Activated CD4-positive, alpha-beta T cell treated with anti-CD3 and anti-CD28 coated beads for 48 hours (primary cell): Measurements from ENCODE around the gene BRF1.
"Not testable (repeated sequence)": the region's sequence is repeated elsewhere in the genome, so short reads cannot be mapped to it uniquely, and the experiment has no call there.

Experiments
- DNase-seq: peaks from one replicate; pipeline ENCODE4 v3.0.0-alpha.2; 2020

BRF1 gene

DNA sequence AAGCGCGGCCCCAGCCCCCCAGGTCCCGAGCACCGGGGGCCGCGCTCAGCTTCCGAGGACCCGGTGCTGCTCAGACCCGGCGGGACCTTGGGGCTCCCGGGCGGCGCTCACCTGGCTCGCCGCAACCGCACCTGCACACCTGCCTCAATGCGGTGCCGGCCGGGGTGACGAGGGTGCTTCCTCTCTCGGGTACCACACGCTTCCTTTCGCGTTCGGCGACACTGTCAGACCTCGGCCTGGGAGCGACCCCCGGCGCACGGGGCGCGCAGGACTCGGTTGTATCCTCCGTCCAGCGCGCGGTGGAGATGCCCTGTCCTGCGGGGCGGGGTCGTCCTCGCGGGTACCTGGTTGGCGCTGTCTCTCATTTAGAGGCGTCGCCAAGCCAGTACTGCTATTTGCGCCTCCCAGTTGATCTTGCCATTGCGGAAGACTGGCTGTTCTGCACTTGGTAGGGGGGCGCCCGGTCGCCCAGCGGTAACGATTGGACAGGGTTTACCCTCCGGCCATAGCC lies 14.5 kb upstream of the BRF1 start:
- peak; percentile 35 for DNase-seq

DNA sequence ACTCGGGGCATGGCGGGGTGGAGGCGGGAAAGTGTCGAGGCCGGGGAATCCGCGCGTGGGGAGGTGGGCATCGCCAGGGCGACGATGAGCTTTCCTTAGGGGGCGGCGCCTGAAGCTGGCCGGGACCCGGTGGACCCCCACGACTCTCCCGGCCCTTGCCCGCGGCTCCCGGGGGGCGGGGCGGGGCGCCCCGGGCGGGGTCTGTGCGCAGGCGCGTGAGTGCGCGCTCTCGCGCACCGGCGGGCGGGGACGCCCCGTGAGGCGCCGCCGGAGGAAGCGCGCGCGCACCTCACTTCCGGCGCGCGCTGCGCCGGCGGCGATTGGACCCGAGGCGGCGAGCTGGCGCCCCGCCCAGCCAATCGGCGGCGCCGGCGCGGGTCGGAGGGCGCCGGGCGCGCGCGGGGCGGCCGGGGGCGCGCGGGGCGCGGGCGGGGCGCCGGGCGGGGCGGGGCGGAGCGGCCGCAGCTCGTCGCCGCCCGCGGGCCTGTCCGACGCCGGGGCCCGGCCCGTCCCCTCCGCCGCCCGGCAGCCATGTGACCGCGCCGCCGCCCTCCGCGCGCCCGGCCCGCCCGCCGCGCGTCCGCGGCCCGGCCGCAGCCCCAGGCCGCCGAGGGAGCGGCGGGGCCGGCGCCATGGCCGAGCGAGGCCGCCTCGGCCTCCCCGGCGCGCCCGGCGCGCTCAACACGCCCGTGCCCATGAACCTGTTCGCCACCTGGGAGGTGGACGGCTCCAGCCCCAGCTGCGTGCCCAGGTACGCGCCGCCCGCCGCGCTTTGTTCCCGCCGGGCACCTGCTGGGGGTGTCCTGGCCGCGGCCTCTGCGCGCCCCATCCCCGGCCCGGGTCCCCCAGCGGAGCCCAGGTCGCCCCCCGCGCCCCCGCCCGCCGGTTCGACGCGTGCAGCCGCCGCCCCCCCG lies 13.7 kb upstream of the BRF1 start, which contains the start of gene PACS2:
PACS2 (plus strand) TSS at position 462 of the 914 bp plus-strand sequence; CDS start at position 633, 171 bp downstream.
- peak; percentile 77 for DNase-seq

DNA sequence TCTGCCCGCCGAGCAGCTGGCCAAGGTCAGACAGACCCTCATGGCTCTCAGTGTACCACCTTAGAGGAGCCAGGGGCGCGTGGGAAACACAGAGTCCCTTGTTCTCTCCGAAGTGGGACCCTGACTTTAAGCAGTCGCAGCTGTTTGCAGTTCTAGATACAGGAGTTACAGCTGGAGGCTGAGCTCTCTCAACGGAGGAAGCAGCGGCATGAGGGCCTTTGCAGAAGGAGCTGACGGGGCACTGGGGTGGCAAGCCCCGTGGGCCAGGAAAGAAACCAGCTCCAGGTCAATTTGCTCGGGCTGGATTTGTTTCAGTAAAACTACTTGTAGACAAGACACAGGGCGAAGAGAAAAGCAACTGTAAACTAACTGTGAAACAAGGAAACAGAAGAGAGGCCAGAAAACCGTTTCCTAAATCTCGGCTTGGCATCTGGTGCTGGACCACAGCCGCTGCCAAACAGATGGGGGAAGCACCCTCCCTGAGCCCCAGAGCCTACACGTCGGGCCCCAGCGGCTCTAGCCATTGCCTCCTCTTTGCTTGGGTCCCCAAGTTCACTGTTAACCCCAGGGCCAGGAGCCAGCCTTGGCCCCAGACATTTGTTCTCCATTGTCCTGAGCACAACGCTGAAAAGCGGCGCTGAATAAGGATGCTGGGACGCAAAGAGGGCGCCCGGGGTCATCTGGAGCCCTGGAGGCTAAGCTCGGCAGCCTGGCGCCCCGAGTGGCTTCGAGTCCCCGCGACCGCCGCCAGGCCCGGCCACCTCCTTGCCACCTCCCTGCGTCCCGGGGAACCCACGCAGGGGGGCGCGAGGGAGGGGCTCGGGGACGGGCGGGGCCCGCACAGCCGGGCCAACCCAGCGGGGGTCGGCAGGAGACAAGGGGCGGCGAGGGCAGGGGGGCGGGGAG lies 12.8 kb upstream of the BRF1 start:
- DNase-seq = peak; percentile 37

DNA sequence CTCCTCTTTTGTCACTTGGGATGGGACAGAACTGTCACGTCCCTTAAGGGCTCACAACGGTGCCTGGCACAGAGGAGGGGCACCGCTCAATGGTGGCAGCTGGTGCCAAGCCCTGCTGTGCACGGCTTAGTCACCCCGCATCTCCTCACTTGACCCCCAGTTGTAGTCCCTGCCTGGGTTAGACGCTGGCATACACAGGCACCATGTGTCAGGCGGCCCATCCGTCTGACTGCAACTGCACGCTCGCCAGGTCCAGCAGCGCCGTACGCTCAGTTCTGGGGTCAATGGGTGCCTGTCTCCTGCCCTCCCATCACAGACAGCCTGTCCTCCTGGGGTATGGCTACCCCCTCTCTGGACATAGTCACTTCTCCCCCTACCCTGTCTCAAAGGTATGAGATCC lies 12.2 kb upstream of the BRF1 start:
- no peak for DNase-seq

DNA sequence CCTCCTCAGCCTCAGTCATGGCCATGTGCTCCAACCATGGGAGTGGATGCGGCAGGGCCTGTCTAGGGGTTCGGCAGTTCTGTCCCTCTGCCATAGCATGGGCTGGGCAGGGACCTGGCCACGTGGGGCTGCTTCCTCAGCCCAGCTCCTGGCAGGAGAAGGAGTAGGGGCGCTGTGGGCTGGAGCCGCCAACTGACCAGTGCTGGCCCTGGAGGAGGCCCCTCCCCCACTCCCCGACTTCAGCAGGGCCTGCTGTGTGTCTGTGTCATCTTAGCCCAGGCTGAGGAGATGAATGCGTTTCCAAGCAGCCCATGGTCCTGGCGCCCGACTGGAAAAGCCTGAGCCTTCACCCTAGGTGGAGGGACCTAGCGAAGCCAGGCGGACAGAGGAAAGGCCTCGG lies 11.0 kb upstream of the BRF1 start:
- DNase-seq = no peak

DNA sequence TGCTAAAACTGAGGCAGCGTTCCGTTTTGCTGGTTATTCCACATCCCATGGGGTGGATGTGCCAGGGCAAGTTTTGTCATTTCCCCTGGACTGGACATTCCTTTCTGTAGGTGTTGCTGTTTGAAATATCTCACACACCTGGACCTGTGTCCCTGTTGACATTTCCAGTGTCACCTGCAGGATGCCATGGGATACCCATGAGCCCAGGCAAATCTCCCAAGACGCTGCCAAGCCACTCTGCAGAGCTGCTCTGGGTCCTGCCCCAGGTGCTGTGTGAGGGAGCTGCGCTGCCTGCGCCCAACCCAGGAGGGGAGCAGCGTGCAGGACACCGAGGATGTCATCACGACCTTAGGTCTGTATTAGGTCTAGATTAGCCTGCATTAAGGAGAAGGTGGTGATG lies 8.6 kb upstream of the BRF1 start:
- DNase-seq = no peak

DNA sequence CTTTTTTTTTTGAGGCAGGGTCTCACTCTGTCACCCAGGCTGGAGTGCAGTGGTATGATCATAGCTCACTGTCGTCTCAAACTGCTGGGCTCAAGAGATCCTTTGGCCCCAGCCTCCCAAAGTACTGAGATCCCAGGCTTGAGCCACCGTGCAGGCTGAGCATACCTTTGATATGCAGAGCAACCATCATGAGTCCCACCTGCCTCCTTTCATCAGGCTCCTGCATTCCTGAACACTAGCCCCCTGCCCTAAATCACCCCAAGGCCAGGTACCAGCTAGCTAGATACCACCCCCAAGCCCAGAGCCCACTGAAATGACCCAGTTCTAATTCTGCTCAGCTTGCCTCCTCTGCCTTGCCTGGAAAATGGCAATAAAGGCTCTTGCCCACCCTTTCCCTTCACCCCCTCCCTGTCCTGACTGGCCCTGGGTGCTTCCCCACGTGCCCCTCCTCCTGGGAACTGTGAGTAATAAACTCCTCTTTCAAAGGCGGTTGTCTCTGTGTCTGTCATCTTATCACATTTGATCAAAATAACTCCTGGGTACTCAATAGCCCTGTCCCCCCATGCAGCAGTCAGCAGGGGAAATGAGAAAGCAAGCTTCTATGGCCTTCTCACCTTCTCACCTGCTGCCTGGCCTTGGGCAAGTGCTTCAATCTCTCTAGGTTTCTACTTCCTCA lies 6.4 kb upstream of the BRF1 start:
- DNase-seq = no peak

DNA sequence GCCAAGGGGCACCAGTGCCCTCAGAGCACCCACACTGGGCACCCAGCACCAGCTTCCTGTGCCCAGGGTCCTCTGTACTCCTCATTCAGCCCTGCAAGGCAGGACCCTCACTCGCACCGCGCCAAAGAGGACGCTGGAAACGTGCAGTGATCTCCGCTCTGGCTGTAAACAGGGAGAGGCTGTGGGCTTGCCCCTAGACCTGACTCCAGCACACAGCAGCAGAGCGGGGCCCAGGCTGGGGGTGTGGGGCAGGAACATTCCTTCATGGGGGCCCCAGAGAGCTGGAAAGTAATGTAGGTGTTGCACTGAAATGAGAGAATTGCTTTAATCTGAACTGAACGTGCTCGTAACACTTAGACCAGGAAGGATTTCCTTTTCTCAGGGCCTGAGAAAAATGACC lies 5.0 kb upstream of the BRF1 start:
- no peak for DNase-seq

DNA sequence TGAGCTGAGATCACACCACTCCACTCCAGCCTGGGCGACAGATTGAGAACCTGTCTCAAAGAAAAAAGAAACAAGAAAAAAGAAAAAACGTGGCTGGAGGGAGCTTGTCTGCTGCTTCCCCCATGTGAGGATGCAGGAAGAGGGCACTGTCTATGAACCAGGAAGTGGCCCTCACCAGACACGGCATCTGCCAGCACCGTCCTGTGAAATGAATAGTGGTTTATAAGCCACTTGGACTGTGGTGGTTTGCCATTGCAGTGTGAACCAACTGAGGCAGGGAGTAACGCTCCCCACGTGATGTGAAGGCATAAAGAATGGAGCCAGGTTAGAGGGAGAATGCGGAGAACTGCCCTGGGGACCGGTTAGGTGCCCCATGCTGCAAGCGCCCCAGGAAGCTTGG lies 4.5 kb upstream of the BRF1 start:
- no peak for DNase-seq

DNA sequence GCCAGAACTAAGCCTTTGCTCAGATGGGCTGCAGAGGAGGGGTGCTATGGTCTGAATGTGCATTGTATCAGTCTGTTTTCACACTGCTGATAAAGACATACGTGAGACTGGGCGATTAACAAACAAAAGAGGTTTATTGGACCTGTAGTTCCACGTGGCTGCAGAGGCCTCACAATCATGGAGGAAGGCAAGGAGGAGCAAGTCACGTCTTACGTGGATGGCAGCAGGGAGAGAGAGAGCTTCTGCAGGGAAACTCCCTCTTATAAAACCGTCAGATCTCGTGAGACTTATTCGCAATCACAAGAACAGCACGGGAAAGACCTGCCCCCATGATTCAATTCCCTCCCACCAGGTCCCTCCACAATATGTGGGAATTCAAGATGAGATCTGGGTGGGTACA lies 3.8 kb upstream of the BRF1 start:
- no peak for DNase-seq

DNA sequence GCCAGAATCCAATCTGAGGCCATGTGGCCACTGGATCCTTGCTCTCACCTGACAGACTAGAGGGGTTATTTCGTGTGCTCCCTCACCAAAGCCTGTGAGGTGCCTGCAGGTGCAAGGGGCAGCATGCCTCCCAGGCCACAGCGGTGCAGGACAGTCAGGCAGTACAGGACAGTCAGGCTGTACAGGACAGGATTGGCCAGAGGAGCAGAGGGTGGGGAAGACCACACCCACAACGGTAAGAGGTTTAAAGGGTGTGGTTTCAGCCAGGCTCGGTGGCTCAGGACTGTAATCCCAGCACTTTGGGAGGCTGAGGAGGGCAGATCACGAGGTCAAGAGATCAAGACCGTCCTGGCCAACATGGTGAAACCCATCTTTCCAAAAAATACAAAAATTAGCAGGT lies 3.1 kb upstream of the BRF1 start:
- no peak for DNase-seq

DNA sequence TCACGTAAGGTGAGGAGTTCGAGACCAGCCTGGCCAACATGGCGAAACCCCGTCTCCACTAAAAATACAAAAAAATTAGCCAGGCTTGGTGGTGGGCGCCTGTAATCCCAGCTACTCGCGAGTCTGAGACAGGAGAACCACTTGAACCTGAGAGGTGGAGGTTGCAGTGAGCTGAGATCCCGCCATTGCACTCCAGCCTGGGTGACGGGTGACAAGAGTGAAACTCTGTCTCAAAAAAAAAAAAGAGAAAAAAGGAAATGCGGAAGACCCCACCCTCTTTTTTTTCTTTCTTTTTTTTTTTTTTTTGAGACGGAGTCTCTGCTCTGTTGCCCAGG lies 1.1 kb upstream of the BRF1 start:
- DNase-seq = not testable (repeated sequence)

DNA sequence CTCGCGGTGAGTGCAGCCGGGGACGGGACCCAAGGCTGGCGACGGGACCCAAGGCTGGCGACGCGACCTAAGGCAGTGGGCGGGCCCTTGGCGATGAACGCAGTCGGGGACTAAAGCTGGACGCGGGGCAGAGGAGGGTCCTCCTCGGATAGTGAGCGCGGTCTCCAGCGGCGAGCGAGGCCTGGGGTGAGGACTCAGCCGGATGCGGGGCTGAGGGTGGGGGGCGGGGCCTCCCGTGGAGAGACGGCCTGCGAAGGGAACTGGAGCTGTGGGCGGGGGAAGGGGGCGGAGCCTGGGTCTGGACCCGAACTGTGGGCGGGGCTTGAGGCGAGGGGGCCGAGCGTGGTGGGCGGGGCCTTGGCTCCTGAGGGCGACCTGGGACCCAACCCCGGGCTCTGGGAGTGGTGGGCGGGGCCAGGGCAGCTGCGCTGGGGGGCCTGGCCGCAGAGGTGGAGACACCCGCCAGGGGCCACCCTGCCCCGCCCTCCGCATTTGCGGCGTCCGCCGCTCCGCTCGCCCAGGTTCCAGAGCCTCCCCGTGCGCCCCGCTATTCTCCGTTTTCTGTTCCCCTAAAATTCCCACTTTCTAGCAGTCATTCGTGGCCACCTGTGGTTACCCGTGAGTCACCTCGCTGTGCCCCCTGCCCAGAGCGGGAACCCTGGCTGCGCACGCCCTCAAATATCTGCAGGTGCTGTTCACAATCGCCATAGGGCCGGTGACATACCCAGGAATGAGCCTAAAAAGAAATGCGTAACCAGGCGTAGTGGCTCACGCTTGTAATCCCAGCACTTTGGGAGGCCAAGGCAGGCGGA lies 508 bp upstream of the BRF1 start:
- DNase-seq = peak; percentile 100

DNA sequence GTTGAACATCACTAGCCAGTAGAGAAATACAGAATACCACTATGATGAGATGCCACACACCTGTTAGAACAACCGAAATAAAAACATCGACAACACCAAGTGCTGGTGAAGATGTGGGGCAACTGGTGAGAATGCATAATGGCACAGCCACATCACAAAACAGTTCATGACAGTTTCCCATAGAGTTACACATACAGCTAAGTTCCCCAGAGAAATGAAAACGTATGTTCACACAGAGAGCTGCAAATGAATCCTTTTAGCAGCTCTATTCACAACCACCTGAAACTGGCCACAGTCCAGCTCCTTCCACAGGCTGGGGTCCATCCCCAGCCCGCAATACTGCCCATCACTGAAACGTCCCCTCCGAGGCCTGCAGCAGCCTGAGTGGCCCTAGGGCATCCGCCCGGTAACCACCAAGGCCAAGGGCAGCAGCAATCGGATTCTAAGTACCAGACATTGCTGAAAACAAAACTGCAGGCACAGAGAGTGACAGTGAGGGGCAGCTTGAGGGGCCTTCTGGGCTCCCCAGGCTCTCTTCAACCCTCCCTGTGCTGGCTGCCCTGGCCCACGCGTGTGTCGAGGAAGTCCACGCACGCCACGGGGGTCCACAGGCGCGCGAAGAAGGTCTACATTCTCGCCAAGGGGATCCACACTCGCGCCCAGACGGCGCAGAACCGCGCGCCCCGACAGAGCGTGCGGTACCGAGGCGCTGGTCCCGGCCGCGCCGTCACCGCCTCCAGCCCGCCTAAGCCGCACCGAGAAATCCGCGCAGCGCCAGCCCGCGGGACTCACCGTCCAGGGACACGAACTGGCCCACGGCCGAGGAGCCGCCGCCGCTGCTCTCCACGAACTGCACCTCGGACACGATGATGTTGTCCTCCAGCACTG lies 903 bp downstream of the BRF1 start:
- peak; percentile 41 for DNase-seq

DNA sequence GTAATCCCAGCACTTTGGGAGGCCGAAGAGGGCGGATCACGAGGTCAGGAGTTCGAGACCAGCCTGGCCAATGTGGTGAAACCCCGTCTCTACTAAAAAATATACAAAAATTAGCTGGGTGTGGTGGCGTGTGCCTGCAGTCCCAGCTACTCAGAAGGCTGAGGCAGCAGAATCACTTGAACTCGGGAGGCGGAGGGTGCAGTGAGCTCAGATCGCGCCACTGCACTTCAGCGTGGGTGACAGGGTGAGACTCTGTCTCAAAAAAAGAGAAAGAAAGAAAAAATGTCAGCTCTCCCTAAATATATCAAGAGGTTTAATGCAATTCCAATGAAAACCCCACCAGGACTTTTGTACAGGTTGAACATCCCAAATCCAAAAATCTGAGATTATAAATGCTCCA lies 3.5 kb downstream of the BRF1 start:
- not testable (repeated sequence) for DNase-seq

DNA sequence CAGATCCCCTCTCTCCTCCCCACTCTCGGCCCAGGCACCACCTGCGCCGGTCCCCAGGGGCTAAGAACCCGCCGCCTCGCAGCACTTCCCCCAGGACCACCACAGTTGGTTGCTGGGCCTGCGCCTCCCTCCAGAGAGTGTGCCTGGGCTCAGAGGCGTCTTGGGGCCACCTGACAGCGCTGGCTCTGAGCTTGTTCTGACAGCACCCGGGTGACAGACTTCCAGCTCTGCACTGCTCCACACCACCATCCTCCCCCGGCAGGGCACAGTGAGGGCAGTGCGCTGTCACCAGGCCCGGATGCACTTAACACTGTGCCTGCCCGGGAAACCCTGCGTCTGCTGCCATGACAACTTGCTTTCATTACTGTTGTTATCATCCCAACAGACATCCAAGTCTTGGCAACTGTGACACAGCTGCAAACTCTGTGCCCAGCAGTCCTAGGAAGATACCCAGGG lies 6.6 kb downstream of the BRF1 start:
- peak; percentile 77 for DNase-seq

DNA sequence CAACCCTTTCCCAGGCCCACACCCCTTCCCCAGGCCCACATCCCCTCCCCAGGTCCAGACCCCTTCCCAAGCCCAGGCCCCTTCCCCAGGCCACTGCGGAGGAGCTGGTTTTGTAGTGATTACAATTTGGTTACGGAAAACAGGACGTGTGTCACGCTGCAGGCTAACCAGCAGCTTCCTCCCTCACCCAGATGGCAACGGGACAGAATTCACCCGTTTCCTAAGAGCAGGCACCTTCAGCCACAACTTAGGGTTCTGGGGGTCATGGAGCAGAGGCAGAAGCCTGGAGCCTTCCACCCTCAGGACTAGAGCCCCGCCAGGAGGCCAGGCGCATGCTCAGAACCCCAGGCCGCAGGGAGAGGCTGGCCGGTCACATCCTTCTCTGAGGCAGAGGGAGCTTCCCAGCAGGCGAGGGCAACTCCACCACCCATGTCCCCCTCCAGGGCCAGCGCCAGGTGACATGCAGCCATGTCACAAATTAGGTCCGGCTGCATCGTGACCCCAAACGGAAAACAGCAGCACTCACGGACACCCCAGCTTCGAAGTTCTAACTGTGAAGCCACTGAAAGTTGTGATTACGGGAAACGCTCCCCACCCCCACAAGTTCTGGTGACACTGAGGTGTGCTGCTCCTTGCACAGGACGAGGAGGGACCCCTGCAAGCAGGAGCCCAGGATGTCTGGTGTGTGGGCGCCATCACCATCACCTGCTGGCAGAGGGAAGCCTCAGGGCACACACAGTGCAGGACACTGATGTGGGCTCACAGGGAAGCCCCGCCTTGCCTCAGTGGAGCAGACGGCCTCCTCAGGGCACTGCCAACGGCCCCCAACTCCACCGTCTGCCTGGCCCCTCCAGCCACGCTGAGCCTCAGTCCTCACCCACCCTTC lies 7.7 kb downstream of the BRF1 start:
- DNase-seq = peak; percentile 23

DNA sequence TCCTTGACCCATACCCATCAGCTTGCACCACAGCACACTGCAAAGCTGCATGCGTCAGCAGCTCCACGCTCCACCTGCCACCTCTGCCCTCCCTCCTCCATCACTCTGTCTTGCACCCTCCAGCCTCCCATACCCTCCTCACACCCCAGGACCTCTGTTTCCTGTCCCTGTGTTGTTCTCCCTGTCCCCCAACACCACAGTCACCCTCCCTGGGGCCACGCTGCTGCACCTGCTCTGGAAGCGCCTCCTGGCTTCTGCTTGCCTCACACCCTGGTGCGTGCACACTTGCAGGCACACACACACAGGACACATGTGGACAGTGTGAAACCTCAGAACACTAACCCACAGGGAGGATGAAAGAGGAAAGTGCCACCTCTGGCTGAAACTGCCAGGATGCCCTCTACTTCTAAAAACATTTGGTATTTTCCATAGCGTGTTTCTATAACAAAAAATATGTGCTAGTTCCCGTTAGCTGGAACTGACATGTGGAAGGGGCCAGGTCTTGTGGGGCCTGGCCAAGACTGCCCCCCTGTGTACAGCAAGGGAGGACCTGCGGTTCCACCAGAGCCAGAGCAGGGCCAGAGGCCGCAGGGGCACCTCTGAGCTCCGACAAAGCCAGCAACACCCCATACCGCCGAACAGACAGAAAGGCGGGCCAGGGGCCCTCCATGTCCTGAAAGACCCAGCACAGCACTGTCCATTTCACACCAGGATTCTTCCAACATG lies 10.0 kb downstream of the BRF1 start:
- no peak for DNase-seq

DNA sequence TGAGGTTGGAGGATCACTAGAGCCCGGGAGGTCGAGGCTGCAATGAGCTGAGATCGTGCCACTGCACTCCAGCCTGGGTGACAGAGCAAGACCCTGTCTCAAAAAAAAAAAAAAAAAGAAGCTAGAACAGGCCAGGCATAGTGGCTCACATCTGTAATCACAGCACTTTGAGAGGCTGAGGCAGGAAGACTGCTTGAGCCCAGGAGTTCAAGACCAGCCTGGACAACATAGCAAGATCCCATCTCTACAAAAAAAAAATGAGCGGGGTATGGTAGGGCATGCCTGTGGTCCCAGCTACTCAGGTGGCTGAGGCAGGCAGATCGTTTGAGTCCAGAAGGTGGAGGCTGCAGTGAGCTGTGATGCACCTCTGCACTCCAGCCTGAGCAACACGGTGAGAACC lies 11.9 kb downstream of the BRF1 start:
- not testable (repeated sequence) for DNase-seq
